Fibroblast of lung (primary cell): ENCODE data around the gene ASNS. TPM values are rescaled to one million over a fixed set of nuclear protein-coding genes. Genes with fewer than 3 reads are reported as not detected.

ENCODE experiments used
- DNase-seq, 2 donors: peaks; one replicate each; pipeline versions ENCODE4 v3.0.0 to v3.0.0-alpha.2; 2010; ENCODE audit warnings: low read depth in 2 of 2
- H2AFZ ChIP-seq: 2 replicates; pipeline ENCODE4 v1.5.1; 2012; ENCODE audit warnings: low read length, control low read depth, inconsistent platforms
- H3K27ac ChIP-seq: 2 replicates; pipeline ENCODE4 v1.5.1; 2011; ENCODE audit warnings: low read length, control low read depth; ENCODE audit not compliant: insufficient read depth
- H3K27me3 ChIP-seq: 2 replicates; pipeline ENCODE4 v1.5.1; 2011; ENCODE audit warnings: mild to moderate bottlenecking, low read length; ENCODE audit not compliant: control insufficient read depth, insufficient read depth
- H3K36me3 ChIP-seq: 2 replicates; pipeline ENCODE4 v1.5.1; 2011; ENCODE audit warnings: low read length; ENCODE audit not compliant: control insufficient read depth, insufficient read depth
- H3K4me1 ChIP-seq: 2 replicates; pipeline ENCODE4 v1.5.1; 2011; ENCODE audit warnings: low read length; ENCODE audit not compliant: control insufficient read depth, insufficient read depth; ENCODE audit errors: extremely low read depth
- H3K4me2 ChIP-seq: 2 replicates; pipeline ENCODE4 v1.5.1; 2011; ENCODE audit warnings: low read length, control low read depth; ENCODE audit not compliant: insufficient read depth; ENCODE audit errors: extremely low read depth
- H3K4me3 ChIP-seq, 4 experiments: fragments of 200-600 bp in 1 of 4; sonication (generic) in 1 of 4; replicated peaks in 1 of 4; 2 replicates each; pipeline ENCODE4 v1.5.1; 2011 to 2016; ENCODE audit warnings: low read length in 4 of 4, low read depth in 3 of 4, mild to moderate bottlenecking in 3 of 4, control low read depth in 2 of 4, inconsistent platforms in 1 of 4, mixed read lengths in 1 of 4; ENCODE audit not compliant: insufficient read depth in 1 of 4; ENCODE audit errors: control extremely low read depth in 1 of 4
- H3K79me2 ChIP-seq: 2 replicates; pipeline ENCODE4 v1.5.1; 2012; ENCODE audit warnings: mild to moderate bottlenecking, low read length, inconsistent platforms; ENCODE audit not compliant: control insufficient read depth, insufficient read depth
- H3K9ac ChIP-seq: 2 replicates; pipeline ENCODE4 v1.5.1; 2011; ENCODE audit warnings: mild to moderate bottlenecking, low read length, control low read depth; ENCODE audit not compliant: insufficient read depth
- H3K9me3 ChIP-seq: 2 replicates; pipeline ENCODE4 v1.5.1; 2012; ENCODE audit warnings: low read depth, low read length; ENCODE audit not compliant: control insufficient read depth, insufficient read depth
- H4K20me1 ChIP-seq: 2 replicates; pipeline ENCODE4 v1.5.1; 2011; ENCODE audit warnings: low read length; ENCODE audit not compliant: control insufficient read depth, insufficient read depth; ENCODE audit errors: extremely low read depth
- EZH2 ChIP-seq: IDR thresholded peaks from 2 replicates; pipeline ENCODE4 v1.5.1; 2012; ENCODE audit warnings: low read length, control low read depth, mild to moderate bottlenecking; ENCODE audit errors: missing control alignments
- polyA plus RNA-seq, 2 donors: library from polyadenylated mRNA; depleted of rRNA in 1 of 2; stranded (reverse) in 1 of 2; unstranded in 1 of 2; fragments of >200 nt; gene quantifications; 2 replicates each; pipeline ENCODE4 v1.2.1, GENCODE V29; 2011 to 2012; ENCODE audit warnings: missing spikeins in 1 of 2
- total RNA-seq: library from RNA; depleted of rRNA; stranded (reverse); fragments of >200 nt; gene quantifications from 2 replicates; pipeline ENCODE4 v1.2.1, GENCODE V29; 2014
- TF ChIP-seq, protein P1 (sequence below), 2 donors: IDR thresholded peaks in 1 of 2; conservative IDR thresholded peaks in 1 of 2; 1 replicate in 1 of 2; 2 replicates in 1 of 2; pipeline ENCODE4 v1.5.1; 2011 to 2012; ENCODE audit warnings: low read length in 2 of 2, control low read depth in 1 of 2, inconsistent platforms in 1 of 2, low read depth in 1 of 2, mild to moderate bottlenecking in 1 of 2

ASNS gene
- total and polyA plus RNA-seq, 2 donors (not counting 1 experiment from before 2014, with no cell fraction given): 37.8 to 116 TPM

DNA sequence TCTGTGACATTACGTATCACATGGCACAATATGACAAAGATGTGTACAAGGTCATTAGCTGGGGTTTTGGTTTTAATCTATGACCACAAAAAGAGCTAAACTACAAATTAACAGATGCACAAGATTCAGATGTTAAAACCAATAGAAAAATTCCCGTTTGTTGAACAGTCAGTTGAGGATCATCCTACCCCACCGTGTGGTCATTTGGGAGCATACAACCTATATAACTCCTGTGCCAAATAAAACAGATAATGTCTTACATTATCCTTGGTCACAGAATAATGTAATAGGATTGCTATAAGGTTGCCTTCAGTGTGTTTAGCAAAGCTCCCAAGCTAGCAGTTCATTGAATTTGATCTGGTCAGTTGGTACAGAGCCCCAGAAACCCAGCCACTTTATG lies 28.2 kb downstream of the ASNS start:
- no peaks in the 10 kb centered on the region for H3K9me3 ChIP-seq
- DNase-seq: no peak
- no peak overlapping the region for H3K4me3 ChIP-seq

DNA sequence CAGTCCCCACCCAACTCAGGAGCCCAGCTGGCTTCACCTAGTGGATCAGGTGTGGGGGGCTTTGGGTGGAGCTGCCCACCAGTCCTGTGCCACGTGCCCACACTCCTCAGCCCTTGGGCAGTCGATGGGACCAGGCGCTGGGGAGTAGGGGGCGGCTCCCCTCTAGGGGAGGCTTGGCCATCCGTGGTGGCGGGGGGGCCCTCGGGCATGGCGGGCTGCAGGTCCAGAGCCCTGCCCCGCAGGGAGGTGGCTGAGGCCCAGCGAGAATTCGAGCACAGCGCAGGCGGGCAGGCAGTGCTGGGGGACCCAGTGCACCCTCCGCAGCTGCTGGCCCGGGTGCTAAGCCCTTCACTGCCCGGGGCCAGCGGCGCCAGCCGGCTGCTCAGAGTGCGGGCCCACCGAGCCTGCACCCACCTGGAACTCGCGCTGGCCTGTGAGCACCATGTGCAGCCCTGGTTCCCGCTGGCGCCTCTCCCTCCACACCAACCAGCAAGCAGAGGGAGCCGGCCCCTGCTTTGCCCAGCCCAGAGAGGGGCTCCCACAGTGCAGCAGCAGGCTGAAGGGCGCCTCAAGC lies 29.3 kb downstream of the ASNS start:
- H3K4me1 ChIP-seq: no peaks in the 10 kb centered on the region
- no peak overlapping the region for H3K9ac ChIP-seq
- no peaks in the 10 kb centered on the region for H3K36me3 ChIP-seq
- no peaks in the 10 kb centered on the region for H3K9me3 ChIP-seq
- TF ChIP-seq, protein P1, sequence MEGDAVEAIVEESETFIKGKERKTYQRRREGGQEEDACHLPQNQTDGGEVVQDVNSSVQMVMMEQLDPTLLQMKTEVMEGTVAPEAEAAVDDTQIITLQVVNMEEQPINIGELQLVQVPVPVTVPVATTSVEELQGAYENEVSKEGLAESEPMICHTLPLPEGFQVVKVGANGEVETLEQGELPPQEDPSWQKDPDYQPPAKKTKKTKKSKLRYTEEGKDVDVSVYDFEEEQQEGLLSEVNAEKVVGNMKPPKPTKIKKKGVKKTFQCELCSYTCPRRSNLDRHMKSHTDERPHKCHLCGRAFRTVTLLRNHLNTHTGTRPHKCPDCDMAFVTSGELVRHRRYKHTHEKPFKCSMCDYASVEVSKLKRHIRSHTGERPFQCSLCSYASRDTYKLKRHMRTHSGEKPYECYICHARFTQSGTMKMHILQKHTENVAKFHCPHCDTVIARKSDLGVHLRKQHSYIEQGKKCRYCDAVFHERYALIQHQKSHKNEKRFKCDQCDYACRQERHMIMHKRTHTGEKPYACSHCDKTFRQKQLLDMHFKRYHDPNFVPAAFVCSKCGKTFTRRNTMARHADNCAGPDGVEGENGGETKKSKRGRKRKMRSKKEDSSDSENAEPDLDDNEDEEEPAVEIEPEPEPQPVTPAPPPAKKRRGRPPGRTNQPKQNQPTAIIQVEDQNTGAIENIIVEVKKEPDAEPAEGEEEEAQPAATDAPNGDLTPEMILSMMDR (conservative IDR thresholded peaks at IDR 0.05 in 1 of 2, IDR thresholded peaks at IDR 0.05 in 1 of 2; ENCODE audit: low read depth in 1 of 2, low read length in 2 of 2): no peak
- no peak for TF ChIP-seq EZH2
- H3K27ac ChIP-seq: no peak overlapping the region
- no peak overlapping the region for H3K4me2 ChIP-seq
- H3K27me3 ChIP-seq: no peaks in the 10 kb centered on the region
- no peaks in the 10 kb centered on the region for H4K20me1 ChIP-seq
- H2AFZ ChIP-seq: no peak overlapping the region
- no peak overlapping the region for H3K4me3 ChIP-seq
- no peak for DNase-seq
- H3K79me2 ChIP-seq: no peaks in the 10 kb centered on the region

More for the DNA sequence above, 28.2 kb downstream of the ASNS start:
- Histone ChIP-seq H3K36me3 (no peaks in the 10 kb centered on the region), H3K27ac (no peak overlapping the region), H3K4me1 (no peaks in the 10 kb centered on the region), H3K27me3 (no peaks in the 10 kb centered on the region), H3K4me2 (no peak overlapping the region), H3K79me2 (no peaks in the 10 kb centered on the region), H3K9ac (no peak overlapping the region), H2AFZ (no peak overlapping the region), H4K20me1 (no peaks in the 10 kb centered on the region)
- no peak for TF ChIP-seq EZH2
- TF ChIP-seq, protein P1 (conservative IDR thresholded peaks at IDR 0.05 in 1 of 2, IDR thresholded peaks at IDR 0.05 in 1 of 2; ENCODE audit: low read depth in 1 of 2, low read length in 2 of 2): no peak

DNA sequence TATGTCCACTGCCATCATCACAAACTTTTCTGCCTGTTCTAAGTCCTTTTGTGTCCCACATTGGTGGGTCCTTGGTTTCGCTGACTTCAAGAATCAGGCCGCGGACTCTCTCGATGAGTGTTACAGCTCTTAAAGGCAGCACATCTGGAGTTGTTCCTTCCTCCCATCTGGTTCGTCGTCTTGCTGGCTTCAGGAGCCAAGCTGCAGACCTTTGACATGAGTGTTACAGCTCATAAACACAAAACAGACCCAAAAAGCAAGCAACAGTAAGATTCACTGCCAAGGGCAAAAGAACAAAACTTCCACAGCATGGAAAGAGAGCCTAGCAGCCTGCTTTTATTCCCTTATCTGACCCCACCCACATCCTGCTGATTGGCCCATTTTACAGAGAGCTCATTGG lies 30.2 kb downstream of the ASNS start:
- Histone ChIP-seq H4K20me1 (no peaks in the 10 kb centered on the region), H2AFZ (no peak overlapping the region), H3K4me2 (no peak overlapping the region), H3K27me3 (peaks cover 4% of the 10 kb centered on the region), H3K4me1 (no peaks in the 10 kb centered on the region), H3K79me2 (no peaks in the 10 kb centered on the region), H3K9me3 (no peaks in the 10 kb centered on the region), H3K9ac (no peak overlapping the region), H3K36me3 (no peaks in the 10 kb centered on the region), H3K4me3 (no peak overlapping the region), H3K27ac (no peak overlapping the region)
- DNase-seq: no peak
- TF ChIP-seq, protein P1 (conservative IDR thresholded peaks at IDR 0.05 in 1 of 2, IDR thresholded peaks at IDR 0.05 in 1 of 2; ENCODE audit: low read depth in 1 of 2, low read length in 2 of 2): no peak
- no peak for TF ChIP-seq EZH2
